ENCODE data around the gene KSR2.

Gene KSR2

GRCh38 chr12:117684471-117684870, 284.3 kb downstream of the KSR2 start:
- FAIRE-seq (no peak), DNase-seq (ENCODE audit: insufficient read length, low spot score) (no peak)
- TF ChIP-seq, protein P1, sequence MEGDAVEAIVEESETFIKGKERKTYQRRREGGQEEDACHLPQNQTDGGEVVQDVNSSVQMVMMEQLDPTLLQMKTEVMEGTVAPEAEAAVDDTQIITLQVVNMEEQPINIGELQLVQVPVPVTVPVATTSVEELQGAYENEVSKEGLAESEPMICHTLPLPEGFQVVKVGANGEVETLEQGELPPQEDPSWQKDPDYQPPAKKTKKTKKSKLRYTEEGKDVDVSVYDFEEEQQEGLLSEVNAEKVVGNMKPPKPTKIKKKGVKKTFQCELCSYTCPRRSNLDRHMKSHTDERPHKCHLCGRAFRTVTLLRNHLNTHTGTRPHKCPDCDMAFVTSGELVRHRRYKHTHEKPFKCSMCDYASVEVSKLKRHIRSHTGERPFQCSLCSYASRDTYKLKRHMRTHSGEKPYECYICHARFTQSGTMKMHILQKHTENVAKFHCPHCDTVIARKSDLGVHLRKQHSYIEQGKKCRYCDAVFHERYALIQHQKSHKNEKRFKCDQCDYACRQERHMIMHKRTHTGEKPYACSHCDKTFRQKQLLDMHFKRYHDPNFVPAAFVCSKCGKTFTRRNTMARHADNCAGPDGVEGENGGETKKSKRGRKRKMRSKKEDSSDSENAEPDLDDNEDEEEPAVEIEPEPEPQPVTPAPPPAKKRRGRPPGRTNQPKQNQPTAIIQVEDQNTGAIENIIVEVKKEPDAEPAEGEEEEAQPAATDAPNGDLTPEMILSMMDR (IDR thresholded peaks at IDR 0.05; ENCODE audit: insufficient read depth, missing control alignments) = no peak

DNA sequence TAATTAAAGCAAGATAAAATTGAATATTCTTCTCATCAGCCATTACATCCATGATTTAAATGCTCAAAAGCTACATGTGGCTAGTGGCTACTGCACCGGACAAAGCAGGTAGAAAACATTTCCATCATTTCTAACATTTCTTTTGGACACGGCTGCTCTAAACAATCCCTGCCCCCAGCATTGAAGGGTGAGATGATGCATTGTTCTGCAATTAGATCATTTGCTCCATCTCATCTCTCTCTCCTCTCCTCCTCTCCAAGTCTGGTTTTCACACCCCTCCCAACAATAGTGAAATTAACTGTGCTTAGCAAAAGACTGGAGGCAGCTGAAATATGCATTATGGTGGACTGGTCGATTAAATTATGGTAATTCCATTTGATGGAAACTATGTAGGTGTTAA, 288.5 kb downstream of the KSR2 start:
- TF ChIP-seq, protein P1 (IDR thresholded peaks at IDR 0.05; ENCODE audit: insufficient read depth, missing control alignments) = no peak
- FAIRE-seq (no peak), DNase-seq (ENCODE audit: insufficient read length, low spot score) (no peak)

DNA sequence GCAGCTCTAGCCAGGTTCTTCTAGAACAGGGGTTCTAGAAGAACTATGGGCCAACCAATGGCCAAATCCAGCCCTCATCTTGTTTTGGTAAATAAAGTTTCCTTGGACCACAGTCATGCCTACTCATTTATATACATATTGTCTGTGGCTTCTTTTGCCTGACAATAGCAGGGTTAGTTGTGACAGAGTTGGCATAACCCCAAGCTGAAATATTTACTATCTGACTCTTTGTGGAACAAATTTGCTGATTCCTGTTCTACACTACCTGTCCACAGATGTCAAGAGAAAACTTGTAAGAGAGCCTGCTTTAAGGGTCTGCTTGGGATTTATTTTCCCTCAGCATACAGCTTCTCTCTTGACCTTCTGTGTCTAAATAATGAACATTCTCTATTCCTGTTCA, 289.0 kb downstream of the KSR2 start:
- no peak for DNase-seq (ENCODE audit: insufficient read length, low spot score)
- FAIRE-seq = no peak

GRCh38 chr12:117674763-117675162, 294.0 kb downstream of the KSR2 start:
- FAIRE-seq = no peak
- TF ChIP-seq, protein P1 (IDR thresholded peaks at IDR 0.05; ENCODE audit: insufficient read depth, missing control alignments) = no peak
- no peak for DNase-seq (ENCODE audit: insufficient read length, low spot score)

More for the DNA sequence above, 289.0 kb downstream of the KSR2 start:
- TF ChIP-seq, protein P1 (IDR thresholded peaks at IDR 0.05; ENCODE audit: insufficient read depth, missing control alignments) = no peak

DNA sequence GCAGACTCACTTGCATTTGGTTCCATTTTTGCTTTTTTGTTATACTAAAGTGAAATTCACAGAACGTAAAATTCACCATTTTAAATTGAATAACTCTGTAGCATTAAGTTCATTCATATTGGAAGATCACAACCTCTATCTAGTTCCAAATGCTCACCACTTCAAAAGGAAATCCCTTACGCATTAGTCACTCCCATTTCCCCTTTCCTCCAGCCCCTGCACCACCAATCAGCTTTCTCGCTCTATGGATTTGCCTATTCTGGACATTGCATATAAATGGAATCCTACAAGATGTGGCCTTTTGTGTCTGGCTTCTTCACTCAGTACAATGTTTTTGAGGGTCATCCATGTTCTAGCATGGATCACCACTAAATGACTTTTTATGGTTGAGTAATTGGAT, 294.5 kb downstream of the KSR2 start:
- FAIRE-seq = no peak
- TF ChIP-seq, protein P1 (IDR thresholded peaks at IDR 0.05; ENCODE audit: insufficient read depth, missing control alignments) = no peak
- DNase-seq (ENCODE audit: insufficient read length, low spot score) = no peak

GRCh38 chr12:117671734-117672133, 297.1 kb downstream of the KSR2 start:
- TF ChIP-seq, protein P1 (IDR thresholded peaks at IDR 0.05; ENCODE audit: insufficient read depth, missing control alignments) = peak; percentile 52
- FAIRE-seq (no peak), DNase-seq (ENCODE audit: insufficient read length, low spot score) (no peak)

- FAIRE-seq = no peak
- TF ChIP-seq, protein P1 (IDR thresholded peaks at IDR 0.05; ENCODE audit: insufficient read depth, missing control alignments) = no peak
- DNase-seq (ENCODE audit: insufficient read length, low spot score) = no peak
These were observed 304.6 kb downstream of the KSR2 start for GRCh38 chr12:117664169-117664568.

All from D721Med (cell line).